HepG2 (cell line): ENCODE results near the gene MAPK12. TPM values are rescaled to one million over a fixed set of nuclear protein-coding genes. Genes with fewer than 3 reads are reported as not detected.
A peak's percentile ranks its signal among the peaks of the same experiment; 100 is the strongest.

Experiments
- CENPT ChIP-seq: sonication (generic); formaldehyde crosslinking; IDR thresholded peaks from 2 replicates; pipeline ENCODE4 v1.8.0; 2022; ENCODE audit warnings: low read depth, mild to moderate bottlenecking, moderate library complexity, missing genetic modification reagents
- HES4 ChIP-seq: sonication (generic); formaldehyde crosslinking; IDR thresholded peaks from 2 replicates; pipeline ENCODE4 v1.9.0; 2021; ENCODE audit warnings: mild to moderate bottlenecking, missing genetic modification reagents, borderline replicate concordance
- HMGA1 ChIP-seq: sonication (generic); formaldehyde crosslinking; conservative IDR thresholded peaks from 2 replicates; pipeline ENCODE4 v1.4.0; 2020; ENCODE audit warnings: missing genetic modification reagents
- NKX3-1 ChIP-seq: sonication (generic); formaldehyde crosslinking; IDR thresholded peaks from 2 replicates; pipeline ENCODE4 v1.5.0; 2020; ENCODE audit warnings: missing genetic modification reagents
- SUZ12 ChIP-seq: fragments of 150-350 bp; IDR thresholded peaks from 2 replicates; pipeline ENCODE4 v1.6.1; 2014; ENCODE audit warnings: low read depth, low read length
- TAF15 ChIP-seq: fragments of 200-400 bp; formaldehyde crosslinking; IDR thresholded peaks from one replicate; pipeline ENCODE4 v1.6.1; 2018; ENCODE audit warnings: mild to moderate bottlenecking, low read depth, low read length; ENCODE audit not compliant: poor library complexity, severe bottlenecking
- THYN1 ChIP-seq: sonication (generic); formaldehyde crosslinking; IDR thresholded peaks from 2 replicates; pipeline ENCODE4 v1.8.1; 2023; ENCODE audit warnings: low read depth, mild to moderate bottlenecking, moderate library complexity, missing genetic modification reagents, borderline replicate concordance
- YY1 ChIP-seq: IDR thresholded peaks from 2 replicates; pipeline ENCODE4 v1.6.1; 2011; ENCODE audit warnings: low read length, low read depth, moderate library complexity, mild to moderate bottlenecking; ENCODE audit not compliant: insufficient read depth, insufficient replicate concordance
- ZBTB38 ChIP-seq: sonication (generic); formaldehyde crosslinking; IDR thresholded peaks from 2 replicates; pipeline ENCODE4 v1.5.1; 2020; ENCODE audit warnings: mild to moderate bottlenecking, missing genetic modification reagents
- ZFP36L2 ChIP-seq: sonication (generic); formaldehyde crosslinking; IDR thresholded peaks from 2 replicates; pipeline ENCODE4 v1.4.0; 2020; ENCODE audit warnings: missing genetic modification reagents
- ZNF276 ChIP-seq: sonication (generic); formaldehyde crosslinking; IDR thresholded peaks from 2 replicates; pipeline ENCODE4 v1.4.0; 2020; ENCODE audit warnings: mild to moderate bottlenecking, low read depth, missing genetic modification reagents
- ZNF781 ChIP-seq: sonication (generic); formaldehyde crosslinking; IDR thresholded peaks from 2 replicates; pipeline ENCODE4 v1.5.1; 2020; ENCODE audit warnings: borderline replicate concordance, mild to moderate bottlenecking, missing genetic modification reagents; ENCODE audit errors: not compliant biosample characterization
- polyA plus RNA-seq, 8 experiments: library from polyadenylated mRNA; depleted of rRNA in 3 of 8; stranded (reverse) in 7 of 8; unstranded in 1 of 8; fragments of >200 nt; fragmentation: Illumina TruSeq in 4 of 8; extraction: Trizol in 4 of 8; gene quantifications; 2 replicates each; pipeline versions ENCODE4 v1.2.1 to v1.2.3, GENCODE V29; 2011 to 2016; ENCODE audit warnings: low read depth in 4 of 8, missing spikeins in 1 of 8, mixed read lengths in 1 of 8; ENCODE audit not compliant: insufficient read depth in 1 of 8
- total RNA-seq, 5 experiments: library from RNA; depleted of rRNA; stranded (reverse); fragments of >200 nt; fragmentation: Illumina TruSeq; extraction: Trizol; gene quantifications; 2 replicates each; pipeline ENCODE4 v1.2.3, GENCODE V29; 2016; ENCODE audit warnings: low read depth in 1 of 5
- TF ChIP-seq, protein P1 (sequence below): sonication (generic); formaldehyde crosslinking; IDR thresholded peaks from 2 replicates; pipeline ENCODE4 v1.8.1; 2023; ENCODE audit warnings: mild to moderate bottlenecking, missing genetic modification reagents
- TF ChIP-seq, protein P2 (sequence below): sonication (generic); formaldehyde crosslinking; IDR thresholded peaks from 2 replicates; pipeline ENCODE4 v1.8.1; 2022; ENCODE audit warnings: mild to moderate bottlenecking, missing genetic modification reagents
- TF ChIP-seq, protein P3 (sequence below): sonication (generic); IDR thresholded peaks from 2 replicates; pipeline ENCODE4 v1.6.1; 2016; ENCODE audit warnings: low read depth, borderline replicate concordance
- TF ChIP-seq, protein P4 (sequence below): sonication (generic); formaldehyde crosslinking; IDR thresholded peaks from 2 replicates; pipeline ENCODE4 v1.4.0; 2020; ENCODE audit warnings: missing genetic modification reagents
- TF ChIP-seq, protein P5 (sequence below): sonication (generic); formaldehyde crosslinking; IDR thresholded peaks from 2 replicates; pipeline ENCODE4 v1.4.0; 2020; ENCODE audit warnings: missing genetic modification reagents, borderline replicate concordance

The MAPK12 gene
- total and polyA plus RNA-seq, 2 of the 13 experiments (the other 11 are each of a cell fraction or from before 2014, with no cell fraction given), result 22.2 to 23.3 TPM

DNA sequence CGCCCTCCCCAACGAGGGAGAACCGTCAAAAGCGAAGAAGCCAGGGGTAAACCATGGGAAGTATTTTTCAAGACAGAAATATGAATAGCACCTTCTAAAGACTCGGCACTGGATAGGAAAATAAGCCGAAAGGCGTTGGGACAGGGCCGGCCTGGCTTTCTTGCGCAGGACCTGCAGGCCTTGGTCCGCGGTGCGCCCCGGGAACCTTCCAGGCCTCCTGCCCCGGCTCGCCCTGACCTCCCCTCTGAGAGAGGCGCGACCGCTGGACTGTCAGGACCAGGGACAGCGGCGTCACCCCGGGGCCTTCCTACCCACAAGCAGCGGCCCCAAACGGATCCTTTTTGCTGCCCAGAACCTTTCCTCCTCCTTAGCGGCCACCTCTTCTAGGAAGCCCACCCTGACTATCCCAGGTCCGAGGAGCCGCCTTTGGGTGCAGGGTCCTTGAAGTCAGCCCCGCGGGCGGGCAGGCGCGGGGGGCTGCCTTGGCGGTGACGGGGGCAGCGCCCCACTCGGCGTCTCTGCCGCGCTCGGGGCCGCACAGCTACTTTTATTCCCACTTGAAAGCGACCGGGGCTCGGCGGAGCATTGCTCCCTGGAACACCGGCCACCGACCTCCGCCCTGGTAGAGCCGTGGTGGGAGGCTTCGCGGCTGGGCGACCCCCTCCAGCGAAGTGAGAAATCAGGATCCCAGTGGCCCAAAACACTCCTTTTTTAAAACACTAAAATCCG, 9.3 kb upstream of the MAPK12 start (continued):
- TF ChIP-seq, protein P1, sequence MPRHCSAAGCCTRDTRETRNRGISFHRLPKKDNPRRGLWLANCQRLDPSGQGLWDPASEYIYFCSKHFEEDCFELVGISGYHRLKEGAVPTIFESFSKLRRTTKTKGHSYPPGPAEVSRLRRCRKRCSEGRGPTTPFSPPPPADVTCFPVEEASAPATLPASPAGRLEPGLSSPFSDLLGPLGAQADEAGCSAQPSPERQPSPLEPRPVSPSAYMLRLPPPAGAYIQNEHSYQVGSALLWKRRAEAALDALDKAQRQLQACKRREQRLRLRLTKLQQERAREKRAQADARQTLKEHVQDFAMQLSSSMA (CRISPR knock-in tag), result no peak
- TF ChIP-seq SUZ12 (no peak), HES4 (CRISPR knock-in tag) (peak; percentile 95), YY1 (no peak), CENPT (CRISPR knock-in tag) (no peak), ZNF781 (CRISPR knock-in tag) (peak; percentile 62), ZNF276 (CRISPR knock-in tag) (no peak), HMGA1 (CRISPR knock-in tag) (no peak), ZBTB38 (CRISPR knock-in tag) (peak; percentile 32; the same call in 1 of the 2 replicates), ZFP36L2 (CRISPR knock-in tag) (0 out of 2 replicates have a peak, but pooled peaks have one; percentile 77), NKX3-1 (peak; percentile 83; the same call in 1 of the 2 replicates), TAF15 (no peak), THYN1 (CRISPR knock-in tag) (no peak)
- TF ChIP-seq, protein P2, sequence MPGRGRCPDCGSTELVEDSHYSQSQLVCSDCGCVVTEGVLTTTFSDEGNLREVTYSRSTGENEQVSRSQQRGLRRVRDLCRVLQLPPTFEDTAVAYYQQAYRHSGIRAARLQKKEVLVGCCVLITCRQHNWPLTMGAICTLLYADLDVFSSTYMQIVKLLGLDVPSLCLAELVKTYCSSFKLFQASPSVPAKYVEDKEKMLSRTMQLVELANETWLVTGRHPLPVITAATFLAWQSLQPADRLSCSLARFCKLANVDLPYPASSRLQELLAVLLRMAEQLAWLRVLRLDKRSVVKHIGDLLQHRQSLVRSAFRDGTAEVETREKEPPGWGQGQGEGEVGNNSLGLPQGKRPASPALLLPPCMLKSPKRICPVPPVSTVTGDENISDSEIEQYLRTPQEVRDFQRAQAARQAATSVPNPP, result no peak
- TF ChIP-seq, protein P3, sequence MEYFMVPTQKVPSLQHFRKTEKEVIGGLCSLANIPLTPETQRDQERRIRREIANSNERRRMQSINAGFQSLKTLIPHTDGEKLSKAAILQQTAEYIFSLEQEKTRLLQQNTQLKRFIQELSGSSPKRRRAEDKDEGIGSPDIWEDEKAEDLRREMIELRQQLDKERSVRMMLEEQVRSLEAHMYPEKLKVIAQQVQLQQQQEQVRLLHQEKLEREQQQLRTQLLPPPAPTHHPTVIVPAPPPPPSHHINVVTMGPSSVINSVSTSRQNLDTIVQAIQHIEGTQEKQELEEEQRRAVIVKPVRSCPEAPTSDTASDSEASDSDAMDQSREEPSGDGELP, result no peak
- TF ChIP-seq, protein P4, sequence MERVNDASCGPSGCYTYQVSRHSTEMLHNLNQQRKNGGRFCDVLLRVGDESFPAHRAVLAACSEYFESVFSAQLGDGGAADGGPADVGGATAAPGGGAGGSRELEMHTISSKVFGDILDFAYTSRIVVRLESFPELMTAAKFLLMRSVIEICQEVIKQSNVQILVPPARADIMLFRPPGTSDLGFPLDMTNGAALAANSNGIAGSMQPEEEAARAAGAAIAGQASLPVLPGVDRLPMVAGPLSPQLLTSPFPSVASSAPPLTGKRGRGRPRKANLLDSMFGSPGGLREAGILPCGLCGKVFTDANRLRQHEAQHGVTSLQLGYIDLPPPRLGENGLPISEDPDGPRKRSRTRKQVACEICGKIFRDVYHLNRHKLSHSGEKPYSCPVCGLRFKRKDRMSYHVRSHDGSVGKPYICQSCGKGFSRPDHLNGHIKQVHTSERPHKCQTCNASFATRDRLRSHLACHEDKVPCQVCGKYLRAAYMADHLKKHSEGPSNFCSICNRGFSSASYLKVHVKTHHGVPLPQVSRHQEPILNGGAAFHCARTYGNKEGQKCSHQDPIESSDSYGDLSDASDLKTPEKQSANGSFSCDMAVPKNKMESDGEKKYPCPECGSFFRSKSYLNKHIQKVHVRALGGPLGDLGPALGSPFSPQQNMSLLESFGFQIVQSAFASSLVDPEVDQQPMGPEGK (CRISPR knock-in tag), result peak; percentile 25; the same call in 1 of the 2 replicates
- TF ChIP-seq, protein P5, sequence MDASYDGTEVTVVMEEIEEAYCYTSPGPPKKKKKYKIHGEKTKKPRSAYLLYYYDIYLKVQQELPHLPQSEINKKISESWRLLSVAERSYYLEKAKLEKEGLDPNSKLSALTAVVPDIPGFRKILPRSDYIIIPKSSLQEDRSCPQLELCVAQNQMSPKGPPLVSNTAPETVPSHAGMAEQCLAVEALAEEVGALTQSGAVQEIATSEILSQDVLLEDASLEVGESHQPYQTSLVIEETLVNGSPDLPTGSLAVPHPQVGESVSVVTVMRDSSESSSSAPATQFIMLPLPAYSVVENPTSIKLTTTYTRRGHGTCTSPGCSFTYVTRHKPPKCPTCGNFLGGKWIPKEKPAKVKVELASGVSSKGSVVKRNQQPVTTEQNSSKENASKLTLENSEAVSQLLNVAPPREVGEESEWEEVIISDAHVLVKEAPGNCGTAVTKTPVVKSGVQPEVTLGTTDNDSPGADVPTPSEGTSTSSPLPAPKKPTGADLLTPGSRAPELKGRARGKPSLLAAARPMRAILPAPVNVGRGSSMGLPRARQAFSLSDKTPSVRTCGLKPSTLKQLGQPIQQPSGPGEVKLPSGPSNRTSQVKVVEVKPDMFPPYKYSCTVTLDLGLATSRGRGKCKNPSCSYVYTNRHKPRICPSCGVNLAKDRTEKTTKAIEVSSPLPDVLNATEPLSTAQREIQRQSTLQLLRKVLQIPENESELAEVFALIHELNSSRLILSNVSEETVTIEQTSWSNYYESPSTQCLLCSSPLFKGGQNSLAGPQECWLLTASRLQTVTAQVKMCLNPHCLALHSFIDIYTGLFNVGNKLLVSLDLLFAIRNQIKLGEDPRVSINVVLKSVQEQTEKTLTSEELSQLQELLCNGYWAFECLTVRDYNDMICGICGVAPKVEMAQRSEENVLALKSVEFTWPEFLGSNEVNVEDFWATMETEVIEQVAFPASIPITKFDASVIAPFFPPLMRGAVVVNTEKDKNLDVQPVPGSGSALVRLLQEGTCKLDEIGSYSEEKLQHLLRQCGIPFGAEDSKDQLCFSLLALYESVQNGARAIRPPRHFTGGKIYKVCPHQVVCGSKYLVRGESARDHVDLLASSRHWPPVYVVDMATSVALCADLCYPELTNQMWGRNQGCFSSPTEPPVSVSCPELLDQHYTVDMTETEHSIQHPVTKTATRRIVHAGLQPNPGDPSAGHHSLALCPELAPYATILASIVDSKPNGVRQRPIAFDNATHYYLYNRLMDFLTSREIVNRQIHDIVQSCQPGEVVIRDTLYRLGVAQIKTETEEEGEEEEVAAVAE (CRISPR knock-in tag), result peak; percentile 91
